Amygdala (tissue), 56 donors: Measurements from ENCODE around the gene RBMX2.

Source experiments
- DNase-seq, 56 donors: peaks; one replicate each; lab custom pipeline; 2025; lab: John Stamatoyannopoulos, UW

The RBMX2 gene

DNA sequence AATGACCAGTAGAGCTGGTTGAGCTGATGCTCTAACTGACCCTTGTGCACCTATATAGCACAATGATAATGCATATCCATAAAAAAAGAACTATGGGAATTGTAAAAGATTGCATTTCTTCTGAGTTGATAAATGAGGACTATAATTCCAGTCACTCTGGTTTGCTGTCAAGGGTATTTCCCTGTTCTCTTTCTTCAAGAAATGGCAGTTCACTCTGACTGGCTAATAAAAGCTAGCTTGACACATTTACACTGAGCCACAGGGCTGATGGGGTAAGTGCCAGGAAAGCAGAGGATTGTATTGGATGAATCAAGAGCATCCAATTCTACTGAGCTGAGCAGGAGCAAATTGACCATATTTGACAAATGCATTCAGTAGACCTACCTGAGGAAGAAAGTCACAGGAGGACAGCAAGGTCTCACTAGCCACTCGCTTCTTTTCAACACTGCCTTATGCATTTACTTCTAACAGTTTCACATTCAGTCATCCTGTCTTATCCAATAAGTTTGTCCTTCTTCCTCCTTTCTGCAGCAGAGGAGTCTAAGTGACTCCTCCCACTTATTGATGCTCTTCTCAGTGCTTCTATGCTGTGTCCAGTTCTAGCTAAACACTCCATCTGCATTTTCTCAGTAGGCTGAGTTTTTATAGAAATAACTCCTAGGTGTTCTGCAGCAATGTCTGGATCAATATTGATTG is 43.0 kb downstream of the RBMX2 start:
- DNase-seq = no peak

DNA sequence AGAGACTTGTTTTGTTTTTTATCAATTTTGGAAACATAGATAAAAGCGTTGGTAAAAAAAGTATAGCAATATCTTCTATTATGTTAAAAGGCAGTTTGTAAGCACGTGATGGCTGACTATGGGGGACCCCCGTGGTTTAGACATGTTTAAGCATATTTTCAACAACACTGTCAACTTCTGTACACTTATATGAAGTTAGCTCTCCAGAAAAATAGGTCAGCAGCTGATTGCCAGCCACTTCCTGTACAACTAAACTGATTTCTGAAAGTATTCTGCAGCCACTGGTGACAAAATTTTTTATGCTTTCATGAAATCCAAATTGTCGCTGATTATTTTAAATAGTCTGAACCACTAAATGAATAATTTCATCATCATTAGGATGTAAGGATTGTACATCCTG is 45.2 kb downstream of the RBMX2 start:
- DNase-seq = no peak
